ENCODE results near the gene SMAD2.

SMAD2 gene

GRCh38 chr18:47917923-47918610 lies 12.4 kb downstream of the SMAD2 start:
- Mint-ChIP-seq H3K9me3 (no peaks in the 10 kb centered on the region), H3K36me3 (ENCODE audit: low read depth) (peaks cover 22% of the 10 kb centered on the region), H3K27ac (peak overlapping the region; percentile 94), H3K27me3 (no peaks in the 10 kb centered on the region), H3K4me1 (peaks cover 94% of the 10 kb centered on the region), H3K4me3 (peak overlapping the region; percentile 72)
- DNase-seq = no peak
- peak; percentile 33 for ATAC-seq

GRCh38 chr18:47915930-47916329 lies 14.5 kb downstream of the SMAD2 start:
- Mint-ChIP-seq H3K27me3 (no peaks in the 10 kb centered on the region), H3K27ac (peak overlapping the region; percentile 94), H3K4me3 (peak overlapping the region; percentile 3), H3K4me1 (peaks cover 97% of the 10 kb centered on the region), H3K36me3 (ENCODE audit: low read depth) (peaks cover 29% of the 10 kb centered on the region), H3K9me3 (no peaks in the 10 kb centered on the region)
- ATAC-seq (no peak), DNase-seq (no peak)

- Mint-ChIP-seq H3K27me3 (no peaks in the 10 kb centered on the region), H3K36me3 (ENCODE audit: low read depth) (peaks cover 35% of the 10 kb centered on the region), H3K9me3 (no peaks in the 10 kb centered on the region), H3K4me1 (peaks cover 98% of the 10 kb centered on the region), H3K4me3 (no peak overlapping the region), H3K27ac (peak overlapping the region; percentile 94)
- DNase-seq (no peak), ATAC-seq (no peak)
These were observed 15.2 kb downstream of the SMAD2 start for GRCh38 chr18:47915229-47915628.

GRCh38 chr18:47912794-47913585 lies 17.5 kb downstream of the SMAD2 start:
- H3K4me3 Mint-ChIP-seq = peak overlapping the region; percentile 53
- DNase-seq (no peak), ATAC-seq (peak; percentile 24)
- no peaks in the 10 kb centered on the region for H3K27me3 Mint-ChIP-seq
- peak overlapping the region; percentile 94 for H3K27ac Mint-ChIP-seq
- H3K36me3 Mint-ChIP-seq (ENCODE audit: low read depth) = peaks cover 33% of the 10 kb centered on the region
- H3K9me3 Mint-ChIP-seq = no peaks in the 10 kb centered on the region
- peaks cover 98% of the 10 kb centered on the region for H3K4me1 Mint-ChIP-seq

GRCh38 chr18:47912343-47912742 lies 18.1 kb downstream of the SMAD2 start:
- peak; percentile 85 for ATAC-seq
- Mint-ChIP-seq H3K36me3 (ENCODE audit: low read depth) (peaks cover 39% of the 10 kb centered on the region), H3K27me3 (no peaks in the 10 kb centered on the region), H3K4me3 (peak overlapping the region; percentile 53), H3K4me1 (peaks cover 98% of the 10 kb centered on the region), H3K27ac (peak overlapping the region; percentile 94), H3K9me3 (peaks cover 1% of the 10 kb centered on the region)
- no peak for DNase-seq

- H3K27me3 Mint-ChIP-seq = no peaks in the 10 kb centered on the region
- H3K27ac Mint-ChIP-seq = peak overlapping the region; percentile 94
- H3K4me1 Mint-ChIP-seq = peaks cover 98% of the 10 kb centered on the region
- peaks cover 43% of the 10 kb centered on the region for H3K36me3 Mint-ChIP-seq (ENCODE audit: low read depth)
- peaks cover 6% of the 10 kb centered on the region for H3K9me3 Mint-ChIP-seq
- no peak for ATAC-seq
- DNase-seq = no peak
- peak overlapping the region; percentile 53 for H3K4me3 Mint-ChIP-seq
These were observed 18.6 kb downstream of the SMAD2 start for GRCh38 chr18:47911877-47912276.

- ATAC-seq (no peak), DNase-seq (no peak)
- H3K27me3 Mint-ChIP-seq = no peaks in the 10 kb centered on the region
- H3K36me3 Mint-ChIP-seq (ENCODE audit: low read depth) = peaks cover 64% of the 10 kb centered on the region
- H3K27ac Mint-ChIP-seq = peak overlapping the region; percentile 19
- H3K9me3 Mint-ChIP-seq = peaks cover 18% of the 10 kb centered on the region
- peaks cover 97% of the 10 kb centered on the region for H3K4me1 Mint-ChIP-seq
- no peak overlapping the region for H3K4me3 Mint-ChIP-seq
These were observed 21.0 kb downstream of the SMAD2 start for GRCh38 chr18:47909484-47909883.

GRCh38 chr18:47908592-47908991 lies 21.9 kb downstream of the SMAD2 start:
- peaks cover 73% of the 10 kb centered on the region for H3K36me3 Mint-ChIP-seq (ENCODE audit: low read depth)

GRCh38 chr18:47906408-47906807 lies 24.1 kb downstream of the SMAD2 start:
- Mint-ChIP-seq H3K36me3 (ENCODE audit: low read depth) (peaks cover 77% of the 10 kb centered on the region), H3K27ac (peak overlapping the region; percentile 31), H3K4me3 (no peak overlapping the region), H3K4me1 (peaks cover 97% of the 10 kb centered on the region), H3K27me3 (no peaks in the 10 kb centered on the region), H3K9me3 (peaks cover 34% of the 10 kb centered on the region)
- ATAC-seq = no peak
- DNase-seq = no peak

More at GRCh38 chr18:47908592-47908991, 21.9 kb downstream of the SMAD2 start:
- H3K4me1 Mint-ChIP-seq = peaks cover 97% of the 10 kb centered on the region
- ATAC-seq (no peak), DNase-seq (no peak)
- no peak overlapping the region for H3K27ac Mint-ChIP-seq
- H3K9me3 Mint-ChIP-seq = peaks cover 23% of the 10 kb centered on the region
- H3K4me3 Mint-ChIP-seq = no peak overlapping the region
- H3K27me3 Mint-ChIP-seq = no peaks in the 10 kb centered on the region

- Mint-ChIP-seq H3K9me3 (peaks cover 34% of the 10 kb centered on the region), H3K27me3 (no peaks in the 10 kb centered on the region), H3K4me1 (peaks cover 90% of the 10 kb centered on the region), H3K4me3 (no peak overlapping the region), H3K27ac (peak overlapping the region; percentile 86), H3K36me3 (ENCODE audit: low read depth) (peaks cover 71% of the 10 kb centered on the region)
- no peak for DNase-seq
- ATAC-seq = no peak
These were observed 26.6 kb downstream of the SMAD2 start for GRCh38 chr18:47903809-47904208.

GRCh38 chr18:47901624-47902362 lies 28.7 kb downstream of the SMAD2 start:
- peak overlapping the region; percentile 63 for H3K27ac Mint-ChIP-seq
- no peaks in the 10 kb centered on the region for H3K27me3 Mint-ChIP-seq
- peaks cover 69% of the 10 kb centered on the region for H3K36me3 Mint-ChIP-seq (ENCODE audit: low read depth)
- H3K4me1 Mint-ChIP-seq = peaks cover 90% of the 10 kb centered on the region
- peak; percentile 57 for ATAC-seq
- H3K9me3 Mint-ChIP-seq = peaks cover 27% of the 10 kb centered on the region
- peak overlapping the region; percentile 3 for H3K4me3 Mint-ChIP-seq
- no peak for DNase-seq

- peaks cover 16% of the 10 kb centered on the region for H3K9me3 Mint-ChIP-seq
- H3K27me3 Mint-ChIP-seq = no peaks in the 10 kb centered on the region
- H3K4me1 Mint-ChIP-seq = peaks cover 90% of the 10 kb centered on the region
- no peak overlapping the region for H3K27ac Mint-ChIP-seq
- ATAC-seq (no peak), DNase-seq (no peak)
- H3K36me3 Mint-ChIP-seq (ENCODE audit: low read depth) = peaks cover 62% of the 10 kb centered on the region
- no peak overlapping the region for H3K4me3 Mint-ChIP-seq
These were observed 31.2 kb downstream of the SMAD2 start for GRCh38 chr18:47899107-47899840.

- no peak for ATAC-seq
These were observed 31.8 kb downstream of the SMAD2 start for GRCh38 chr18:47898696-47899095.

GRCh38 chr18:47898055-47898454 lies 32.4 kb downstream of the SMAD2 start:
- Mint-ChIP-seq H3K4me3 (no peak overlapping the region), H3K27ac (no peak overlapping the region)

More at GRCh38 chr18:47898696-47899095, 31.8 kb downstream of the SMAD2 start:
- Mint-ChIP-seq H3K4me3 (no peak overlapping the region), H3K4me1 (peaks cover 90% of the 10 kb centered on the region), H3K9me3 (peaks cover 12% of the 10 kb centered on the region), H3K27ac (no peak overlapping the region), H3K36me3 (ENCODE audit: low read depth) (peaks cover 62% of the 10 kb centered on the region), H3K27me3 (no peaks in the 10 kb centered on the region)
- DNase-seq = no peak

More at GRCh38 chr18:47898055-47898454, 32.4 kb downstream of the SMAD2 start:
- Mint-ChIP-seq H3K4me1 (peaks cover 85% of the 10 kb centered on the region), H3K27me3 (no peaks in the 10 kb centered on the region), H3K36me3 (ENCODE audit: low read depth) (peaks cover 59% of the 10 kb centered on the region), H3K9me3 (peaks cover 6% of the 10 kb centered on the region)
- ATAC-seq (no peak), DNase-seq (no peak)

Measured in activated naive CD8-positive, alpha-beta T cell treated with anti-CD3 and anti-CD28 coated beads, Interleukin-2, amount 50 U/mL, for 24 hours (primary cell).